B cell (primary cell): Measurements from ENCODE around the gene ATF6B. TPM values are rescaled to one million over a fixed set of nuclear protein-coding genes. Genes with fewer than 3 reads are reported as not detected.

Experiments used
- ATAC-seq: fragments of 200-7000 bp; cut with Tn5 transposase; one replicate; pipeline ENCODE4 v1.10.0; 2021; ENCODE audit warnings: low read depth, mild to moderate bottlenecking, moderate number of reproducible peaks, moderate library complexity
- CTCF ChIA-PET: fragments of 350-600 bp; sonication (Branson Sonifier 250); formaldehyde crosslinking; loops from one replicate; lab custom pipeline; 2021; ENCODE audit warnings: antibody characterized with exemption, inconsistent platforms; lab: Charles Lee
- POLR2A ChIA-PET: fragments of 350-600 bp; sonication (Branson Sonifier 250); formaldehyde crosslinking; loops from one replicate; lab custom pipeline; 2021; ENCODE audit warnings: antibody characterized with exemption; lab: Charles Lee
- DNase-seq: peaks from one replicate; pipeline ENCODE4 v3.0.0; 2013
- H2AFZ ChIP-seq: 2 replicates; pipeline ENCODE4 v1.6.1; 2012; ENCODE audit warnings: mild to moderate bottlenecking, low read depth, low read length; ENCODE audit not compliant: insufficient read depth, poor library complexity, severe bottlenecking
- H3K27ac ChIP-seq, 2 donors: 1 replicate in 1 of 2; 2 replicates in 1 of 2; pipeline ENCODE4 v1.5.1; 2012 to 2013; ENCODE audit warnings: low read length in 2 of 2, mild to moderate bottlenecking in 2 of 2, moderate library complexity in 1 of 2
- H3K27me3 ChIP-seq, 4 experiments: fragments of 200-600 bp in 1 of 4; sonication (generic) in 1 of 4; replicated peaks in 1 of 4; 1 replicate in 2 of 4; 2 replicates in 2 of 4; pipeline versions ENCODE4 v1.6.1 to v1.7.0; 2013 to 2016; ENCODE audit warnings: low read length in 3 of 4, mild to moderate bottlenecking in 2 of 4, mixed read lengths in 1 of 4, moderate library complexity in 1 of 4; ENCODE audit not compliant: insufficient read depth in 4 of 4, control insufficient read depth in 3 of 4; ENCODE audit errors: control extremely low read depth in 1 of 4
- H3K36me3 ChIP-seq, 2 experiments: replicated peaks in 1 of 2; 1 replicate in 1 of 2; 2 replicates in 1 of 2; pipeline versions ENCODE4 v1.6.1 to v1.7.1; 2013; ENCODE audit warnings: low read length in 1 of 2; ENCODE audit not compliant: insufficient read depth in 2 of 2, control insufficient read depth in 1 of 2; ENCODE audit errors: control extremely low read depth in 1 of 2, extremely low read depth in 1 of 2
- H3K4me1 ChIP-seq, 2 donors: fragments of 200-600 bp in 1 of 2; sonication (generic) in 1 of 2; 1 replicate in 1 of 2; 2 replicates in 1 of 2; pipeline versions ENCODE4 v1.5.1 to v1.6.1; 2013 to 2017; ENCODE audit warnings: low read length in 2 of 2; ENCODE audit not compliant: control insufficient read depth in 2 of 2, insufficient read depth in 2 of 2
- H3K4me2 ChIP-seq: replicated peaks from 2 replicates; pipeline ENCODE3; 2012; ENCODE audit warnings: mild to moderate bottlenecking, low read depth, low read length; ENCODE audit not compliant: poor library complexity, severe bottlenecking
- H3K4me3 ChIP-seq, 5 experiments: fragments of 200-600 bp in 1 of 5; sonication (generic) in 1 of 5; 1 replicate in 3 of 5; 2 replicates in 2 of 5; pipeline versions ENCODE4 v1.5.1 to v1.7.0; 2011 to 2016; ENCODE audit warnings: low read length in 4 of 5, mild to moderate bottlenecking in 4 of 5, low read depth in 2 of 5, control low read depth in 1 of 5, moderate library complexity in 1 of 5; ENCODE audit not compliant: insufficient read depth in 1 of 5; ENCODE audit errors: control extremely low read depth in 1 of 5, extremely low read depth in 1 of 5
- H3K79me2 ChIP-seq: fragments of 200-600 bp; sonication (generic); one replicate; pipeline ENCODE4 v1.6.0; 2016; ENCODE audit warnings: low read length; ENCODE audit not compliant: control insufficient read depth, insufficient read depth
- H3K9ac ChIP-seq: fragments of 200-600 bp; sonication (generic); 2 replicates; pipeline ENCODE4 v1.6.1; 2017; ENCODE audit warnings: mild to moderate bottlenecking, low read length, moderate library complexity
- H3K9me3 ChIP-seq, 3 donors: one replicate each; pipeline versions ENCODE4 v1.6.1 to v1.7.1; 2013; ENCODE audit warnings: low read length in 2 of 3; ENCODE audit not compliant: control insufficient read depth in 2 of 3, insufficient read depth in 1 of 3; ENCODE audit errors: control extremely low read depth in 1 of 3
- H4K20me1 ChIP-seq: 2 replicates; pipeline ENCODE4 v1.6.0; 2012; ENCODE audit warnings: mild to moderate bottlenecking, low read length; ENCODE audit not compliant: insufficient read depth, control insufficient read depth, poor library complexity, severe bottlenecking
- H3K27ac Mint-ChIP-seq: one replicate; pipeline ENCODE4 v1.8.0; 2021; ENCODE audit warnings: mixed read lengths
- H3K27me3 Mint-ChIP-seq: one replicate; pipeline ENCODE4 v1.8.0; 2021; ENCODE audit warnings: mixed read lengths
- H3K4me1 Mint-ChIP-seq: one replicate; pipeline ENCODE4 v1.8.0; 2021; ENCODE audit warnings: mixed read lengths
- H3K4me3 Mint-ChIP-seq: one replicate; pipeline ENCODE4 v1.8.0; 2021; ENCODE audit warnings: mixed read lengths
- H3K9me3 Mint-ChIP-seq: one replicate; pipeline ENCODE4 v1.8.0; 2022; ENCODE audit warnings: mixed read lengths; ENCODE audit not compliant: insufficient read depth
- CTCF ChIP-seq: fragments of 200-600 bp; IDR thresholded peaks from one replicate; pipeline ENCODE4 v1.8.0; 2022; ENCODE audit warnings: antibody characterized with exemption, mild to moderate bottlenecking
- EZH2 ChIP-seq: IDR thresholded peaks from 2 replicates; pipeline ENCODE4 v1.6.1; 2012; ENCODE audit warnings: borderline replicate concordance, low read depth, mild to moderate bottlenecking, moderate library complexity, low read length; ENCODE audit not compliant: insufficient read depth, poor library complexity, severe bottlenecking
- WGBS: methylation state at CpG from one replicate; pipeline ENCODE4 v1.1.5; 2013; ENCODE audit warnings: missing lambda C conversion rate; ENCODE audit not compliant: insufficient coverage; 5-methylcytosine and 5-hydroxymethylcytosine counted together
- intact Hi-C: fragments of 100-400 bp; cut with micrococcal nuclease; formaldehyde crosslinking; loops from one replicate; pipeline ENCODE4 v1.10.0; 2022
- polyA plus RNA-seq: library from polyadenylated mRNA; depleted of rRNA; stranded (reverse); fragments of >200 nt; gene quantifications from 2 replicates; pipeline ENCODE4 v1.2.3, GENCODE V29; 2012
- total RNA-seq, 2 donors: library from RNA; stranded (reverse); fragments of 120-200 nt in 1 of 2; gene quantifications; 1 replicate in 1 of 2; 2 replicates in 1 of 2; pipeline versions ENCODE4 v1.2.3 to v1.2.4, GENCODE V29; 2013 to 2022

The ATF6B gene
- total and polyA plus RNA-seq, 2 donors (not counting 1 experiment from before 2014, with no cell fraction given), result 180 to 201 TPM

GRCh38 chr6:32108094-32108627 is 19.9 kb downstream of the ATF6B start:
- H2AFZ ChIP-seq, result no peak overlapping the region
- no peak for TF ChIP-seq CTCF
- TF ChIP-seq EZH2, result no peak
- Mint-ChIP-seq H3K27me3 (peaks cover 42% of the 10 kb centered on the region), H3K27ac (no peak overlapping the region), H3K9me3 (no peaks in the 10 kb centered on the region), H3K4me3 (no peak overlapping the region), H3K4me1 (peaks cover 11% of the 10 kb centered on the region)
- no peaks in the 10 kb centered on the region for H3K9me3 ChIP-seq
- no peak for DNase-seq
- H3K27ac ChIP-seq, result no peak overlapping the region
- no peaks in the 10 kb centered on the region for H4K20me1 ChIP-seq
- no peak overlapping the region for H3K4me2 ChIP-seq
- no peak for ATAC-seq
- H3K4me1 ChIP-seq, result peaks cover 13 to 15% of the 10 kb centered on the region in 2 donors
- 11% methylated on average over 11 of the region's 15 CpGs for WGBS
- H3K36me3 ChIP-seq, result peaks cover 0 to 3% of the 10 kb centered on the region in 2 experiments
- no peak overlapping the region for H3K4me3 ChIP-seq
- ChIA-PET CTCF (interaction anchor here (0.6 kb wide), 1 partner anchor 133 kb away, joined by 4 read pairs; no protein-coding TSS in a partner anchor), POLR2A (interaction anchor here (0.7 kb wide), 1 partner anchor 21 kb away, joined by 3 read pairs; no protein-coding TSS in a partner anchor)
- H3K9ac ChIP-seq, result no peak overlapping the region
- peaks cover 0 to 36% (median 12%) of the 10 kb centered on the region in 4 experiments for H3K27me3 ChIP-seq
- H3K79me2 ChIP-seq, result no peaks in the 10 kb centered on the region
- intact Hi-C loops, result no loop called here

- CTCF ChIA-PET, result interaction anchor here (2.1 kb wide), 1 partner anchor 12 kb away, joined by 4 read pairs; no protein-coding TSS in a partner anchor
- no peak overlapping the region for H3K9ac ChIP-seq
- H2AFZ ChIP-seq, result no peak overlapping the region
- WGBS, result no CpG with 5 or more reads among the region's 1 CpG
- Mint-ChIP-seq H3K4me3 (no peak overlapping the region), H3K27me3 (peaks cover 47% of the 10 kb centered on the region), H3K4me1 (peaks cover 11% of the 10 kb centered on the region), H3K27ac (no peak overlapping the region), H3K9me3 (no peaks in the 10 kb centered on the region)
- DNase-seq (no peak), ATAC-seq (no peak)
- peaks cover 13 to 15% of the 10 kb centered on the region in 2 donors for H3K4me1 ChIP-seq
- no peak overlapping the region for H3K27ac ChIP-seq
- POLR2A ChIA-PET, result no interaction called here
- H3K36me3 ChIP-seq, result peaks cover 0 to 3% of the 10 kb centered on the region in 2 experiments
- peaks cover 0 to 36% (median 12%) of the 10 kb centered on the region in 4 experiments for H3K27me3 ChIP-seq
- no peaks in the 10 kb centered on the region for H3K79me2 ChIP-seq
- H3K4me2 ChIP-seq, result no peak overlapping the region
- intact Hi-C loops, result no loop called here
- H3K4me3 ChIP-seq, result no peak overlapping the region
- H3K9me3 ChIP-seq, result peaks cover 0 to 3% (median 0%) of the 10 kb centered on the region in 3 donors
- H4K20me1 ChIP-seq, result no peaks in the 10 kb centered on the region
- TF ChIP-seq CTCF, result no peak
- TF ChIP-seq EZH2, result no peak
Measured at GRCh38 chr6:32107406-32107805, 20.6 kb downstream of the ATF6B start.
